GM12864 (cell line): ENCODE measurements around the gene CFAP119.

Source experiments
- DNase-seq: peaks from one replicate; pipeline ENCODE4 v3.0.0-alpha.2; 2011; ENCODE audit warnings: low read depth
- H3K4me3 ChIP-seq: 2 replicates; pipeline ENCODE4 v1.5.1; 2011; ENCODE audit warnings: mild to moderate bottlenecking, low read depth, low read length, control low read depth
- TF ChIP-seq, protein P1 (sequence below): IDR thresholded peaks from 2 replicates; pipeline ENCODE4 v1.5.1; 2011; ENCODE audit warnings: low read depth, mild to moderate bottlenecking, moderate library complexity, low read length, control low read depth, inconsistent platforms; ENCODE audit errors: missing control alignments

Gene CFAP119

DNA sequence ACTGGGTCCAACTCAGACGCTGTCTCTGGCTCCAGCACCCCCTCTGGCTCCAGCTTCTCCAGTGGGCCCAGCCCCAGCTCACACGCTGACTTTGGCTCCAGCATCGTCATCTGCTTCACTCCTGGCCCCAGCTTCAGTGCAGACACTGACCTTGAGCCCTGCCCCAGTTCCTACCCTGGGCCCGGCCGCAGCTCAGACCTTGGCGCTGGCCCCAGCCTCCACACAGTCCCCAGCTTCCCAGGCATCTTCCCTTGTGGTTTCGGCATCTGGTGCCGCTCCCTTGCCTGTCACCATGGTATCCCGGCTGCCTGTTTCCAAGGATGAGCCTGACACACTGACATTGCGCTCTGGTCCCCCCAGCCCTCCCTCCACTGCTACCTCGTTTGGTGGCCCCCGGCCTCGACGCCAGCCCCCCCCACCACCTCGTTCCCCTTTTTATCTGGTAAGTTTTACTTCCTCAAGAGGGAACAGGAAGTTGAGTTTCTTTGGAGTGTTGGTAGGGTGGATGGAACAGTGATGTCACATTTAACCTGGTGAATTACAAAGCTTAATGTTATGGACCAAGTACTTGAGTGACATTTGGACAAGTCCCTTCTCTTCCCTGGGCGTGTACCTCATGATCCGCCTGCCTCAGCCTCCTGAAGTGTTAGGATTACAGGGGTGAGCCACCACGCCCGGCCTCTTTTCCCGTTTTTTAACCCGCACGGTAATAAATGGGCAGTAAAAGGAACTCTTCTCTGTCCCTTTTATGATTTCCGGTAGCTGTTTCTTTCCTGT lies 37.0 kb downstream of the CFAP119 start:
- TF ChIP-seq, protein P1, sequence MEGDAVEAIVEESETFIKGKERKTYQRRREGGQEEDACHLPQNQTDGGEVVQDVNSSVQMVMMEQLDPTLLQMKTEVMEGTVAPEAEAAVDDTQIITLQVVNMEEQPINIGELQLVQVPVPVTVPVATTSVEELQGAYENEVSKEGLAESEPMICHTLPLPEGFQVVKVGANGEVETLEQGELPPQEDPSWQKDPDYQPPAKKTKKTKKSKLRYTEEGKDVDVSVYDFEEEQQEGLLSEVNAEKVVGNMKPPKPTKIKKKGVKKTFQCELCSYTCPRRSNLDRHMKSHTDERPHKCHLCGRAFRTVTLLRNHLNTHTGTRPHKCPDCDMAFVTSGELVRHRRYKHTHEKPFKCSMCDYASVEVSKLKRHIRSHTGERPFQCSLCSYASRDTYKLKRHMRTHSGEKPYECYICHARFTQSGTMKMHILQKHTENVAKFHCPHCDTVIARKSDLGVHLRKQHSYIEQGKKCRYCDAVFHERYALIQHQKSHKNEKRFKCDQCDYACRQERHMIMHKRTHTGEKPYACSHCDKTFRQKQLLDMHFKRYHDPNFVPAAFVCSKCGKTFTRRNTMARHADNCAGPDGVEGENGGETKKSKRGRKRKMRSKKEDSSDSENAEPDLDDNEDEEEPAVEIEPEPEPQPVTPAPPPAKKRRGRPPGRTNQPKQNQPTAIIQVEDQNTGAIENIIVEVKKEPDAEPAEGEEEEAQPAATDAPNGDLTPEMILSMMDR, result no peak
- DNase-seq, result no peak
- H3K4me3 ChIP-seq, result no peak overlapping the region

DNA sequence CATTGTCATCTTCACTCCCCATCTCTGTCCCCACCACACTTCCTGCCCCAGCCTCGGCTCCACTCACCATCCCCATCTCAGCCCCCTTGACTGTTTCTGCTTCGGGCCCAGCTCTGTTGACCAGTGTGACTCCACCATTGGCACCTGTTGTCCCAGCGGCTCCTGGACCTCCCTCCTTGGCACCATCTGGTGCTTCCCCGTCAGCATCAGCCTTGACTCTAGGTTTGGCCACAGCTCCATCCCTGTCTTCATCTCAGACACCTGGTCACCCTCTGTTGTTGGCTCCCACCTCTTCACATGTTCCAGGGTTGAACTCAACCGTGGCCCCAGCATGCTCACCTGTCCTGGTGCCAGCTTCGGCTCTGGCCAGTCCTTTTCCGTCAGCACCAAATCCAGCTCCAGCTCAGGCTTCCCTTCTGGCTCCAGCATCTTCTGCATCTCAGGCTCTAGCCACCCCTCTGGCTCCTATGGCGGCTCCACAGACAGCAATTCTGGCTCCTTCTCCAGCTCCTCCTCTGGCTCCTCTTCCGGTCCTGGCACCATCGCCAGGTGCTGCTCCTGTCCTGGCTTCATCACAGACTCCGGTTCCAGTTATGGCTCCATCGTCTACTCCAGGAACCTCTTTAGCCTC lies 38.0 kb downstream of the CFAP119 start:
- no peak for DNase-seq
- TF ChIP-seq, protein P1, result no peak
- no peak overlapping the region for H3K4me3 ChIP-seq

DNA sequence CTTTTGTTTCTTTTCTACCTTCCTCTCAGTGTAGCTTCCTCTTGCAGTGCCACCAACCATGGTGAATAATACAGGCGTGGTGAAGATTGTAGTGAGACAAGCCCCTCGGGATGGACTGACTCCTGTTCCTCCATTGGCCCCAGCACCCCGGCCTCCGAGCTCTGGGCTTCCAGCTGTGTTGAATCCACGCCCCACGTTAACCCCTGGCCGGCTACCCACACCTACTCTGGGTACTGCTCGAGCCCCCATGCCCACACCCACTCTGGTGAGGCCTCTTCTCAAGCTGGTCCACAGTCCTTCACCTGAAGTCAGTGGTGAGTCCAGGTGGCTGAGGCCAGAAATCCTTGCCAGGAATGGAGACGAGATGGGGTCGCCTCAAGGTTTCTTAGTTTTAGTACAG lies 38.9 kb downstream of the CFAP119 start:
- no peak for DNase-seq
- TF ChIP-seq, protein P1, result no peak

DNA sequence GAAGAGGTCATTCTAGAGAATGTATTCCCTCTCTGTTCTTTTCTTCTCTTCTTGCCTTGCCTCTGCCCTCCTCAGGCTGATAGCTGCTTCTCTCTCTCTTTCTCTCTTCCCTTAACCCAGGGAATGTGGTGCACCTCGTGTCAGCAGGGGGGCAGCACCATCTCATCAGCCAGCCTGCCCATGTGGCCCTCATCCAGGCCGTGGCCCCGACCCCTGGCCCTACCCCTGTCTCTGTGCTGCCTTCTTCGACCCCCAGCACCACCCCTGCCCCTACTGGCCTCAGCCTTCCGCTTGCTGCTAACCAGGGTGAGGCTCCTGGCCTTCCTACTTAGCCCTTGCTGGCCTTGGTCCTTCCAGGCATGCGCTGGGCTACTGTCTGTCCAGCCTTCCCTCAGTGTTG lies 39.4 kb downstream of the CFAP119 start:
- TF ChIP-seq, protein P1, result no peak
- no peak for DNase-seq
- H3K4me3 ChIP-seq, result no peak overlapping the region

More for the DNA sequence above, 38.9 kb downstream of the CFAP119 start:
- H3K4me3 ChIP-seq, result no peak overlapping the region

DNA sequence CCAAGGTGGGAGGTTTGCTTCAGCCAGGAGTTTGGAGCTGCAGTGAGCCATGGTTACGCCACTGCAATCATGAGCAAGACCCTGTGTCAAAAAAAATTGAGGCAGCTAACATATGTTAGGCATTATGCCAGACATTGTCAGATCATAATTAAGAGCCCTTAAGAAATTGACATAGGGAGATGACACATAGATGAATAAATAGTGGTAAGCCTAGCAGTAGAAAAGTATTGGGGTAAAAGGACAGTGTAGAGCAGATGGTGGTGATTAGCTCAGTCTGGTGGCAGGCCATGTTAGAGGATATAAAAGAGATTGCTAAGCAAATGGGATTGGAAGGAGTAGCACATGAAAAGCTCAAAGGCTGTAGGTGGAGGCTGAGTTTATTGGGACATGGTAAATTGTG lies 40.3 kb downstream of the CFAP119 start:
- DNase-seq, result no peak
- no peak overlapping the region for H3K4me3 ChIP-seq
- TF ChIP-seq, protein P1, result no peak

DNA sequence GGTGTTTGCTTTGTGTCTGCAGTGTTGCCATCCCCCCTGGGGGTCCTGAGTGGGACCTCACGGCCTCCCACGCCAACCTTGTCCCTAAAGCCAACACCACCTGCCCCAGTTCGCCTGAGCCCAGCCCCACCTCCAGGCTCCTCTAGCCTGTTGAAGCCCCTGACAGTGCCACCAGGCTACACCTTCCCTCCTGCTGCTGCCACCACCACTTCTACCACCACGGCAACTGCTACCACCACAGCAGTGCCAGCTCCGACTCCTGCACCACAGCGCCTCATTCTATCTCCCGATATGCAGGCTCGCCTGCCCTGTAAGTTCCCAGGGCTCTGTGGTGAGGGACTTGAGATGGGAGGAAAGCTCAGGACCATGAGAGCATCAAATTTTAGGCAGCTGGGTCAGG lies 40.7 kb downstream of the CFAP119 start:
- TF ChIP-seq, protein P1, result no peak
- no peak for DNase-seq
- H3K4me3 ChIP-seq, result no peak overlapping the region
